NCI-H2196 treated with DMSO at 0.1 percent for 48 hours (cell line): ENCODE results near the gene SORBS1.
"Not testable (repeated sequence)": the region's sequence is repeated elsewhere in the genome, so short reads cannot be mapped to it uniquely, and the experiment has no call there.

Experiments
- DNase-seq: peaks from one replicate; lab custom pipeline; 2025; ENCODE audit not compliant: unreplicated experiment; lab: John Stamatoyannopoulos, UW

SORBS1 gene

DNA sequence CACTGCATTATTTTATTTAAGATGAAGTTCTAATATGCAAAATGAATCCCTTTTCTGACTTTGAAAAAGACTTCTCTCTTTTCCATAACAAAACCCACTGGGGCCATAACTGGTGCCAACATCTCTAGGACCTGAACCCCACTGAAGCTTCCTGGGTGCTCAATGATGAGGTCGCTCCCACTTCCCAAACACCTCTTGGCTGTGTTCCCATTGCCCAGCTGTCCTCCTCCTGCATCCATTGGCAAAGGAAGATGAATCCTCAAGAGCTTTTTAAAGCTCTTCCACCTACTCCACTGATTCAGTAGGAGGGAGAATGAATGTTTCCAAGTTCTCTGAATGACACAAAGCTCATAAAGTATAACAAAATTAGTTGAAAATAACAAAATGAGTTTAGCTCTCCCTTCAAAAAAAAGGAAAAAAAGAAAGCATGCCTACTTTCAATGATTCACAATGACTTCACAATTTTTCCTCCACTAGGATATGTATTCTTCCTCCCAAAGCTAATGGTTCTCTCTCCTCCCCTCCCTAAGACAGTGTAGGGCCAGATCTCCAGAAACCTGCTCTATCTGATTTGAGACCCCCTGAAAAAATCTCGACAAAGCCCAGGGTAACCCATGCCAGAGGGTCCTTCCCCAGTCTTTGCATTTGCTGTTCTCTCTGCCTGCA lies 64.8 kb downstream of the SORBS1 start:
- DNase-seq, result no peak

DNA sequence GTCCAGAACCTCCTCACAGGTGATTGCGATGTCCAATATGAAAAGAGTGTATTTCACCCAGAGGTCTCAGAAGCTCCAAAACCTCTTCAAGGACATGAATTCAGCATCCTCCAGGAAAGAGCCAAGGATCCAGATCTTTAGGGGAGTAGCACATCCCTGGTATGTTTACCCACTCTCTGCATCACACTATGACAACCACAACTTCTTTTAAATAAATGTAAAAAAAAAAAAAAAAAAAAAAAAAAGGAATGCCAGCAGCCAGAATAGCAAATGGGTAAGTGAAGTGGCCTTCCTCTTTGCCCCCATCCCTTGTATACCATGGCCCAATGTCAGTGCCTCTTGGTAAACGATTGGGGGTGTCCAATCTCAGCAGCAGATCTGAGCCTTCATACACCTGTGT lies 67.3 kb downstream of the SORBS1 start:
- DNase-seq, result no peak

DNA sequence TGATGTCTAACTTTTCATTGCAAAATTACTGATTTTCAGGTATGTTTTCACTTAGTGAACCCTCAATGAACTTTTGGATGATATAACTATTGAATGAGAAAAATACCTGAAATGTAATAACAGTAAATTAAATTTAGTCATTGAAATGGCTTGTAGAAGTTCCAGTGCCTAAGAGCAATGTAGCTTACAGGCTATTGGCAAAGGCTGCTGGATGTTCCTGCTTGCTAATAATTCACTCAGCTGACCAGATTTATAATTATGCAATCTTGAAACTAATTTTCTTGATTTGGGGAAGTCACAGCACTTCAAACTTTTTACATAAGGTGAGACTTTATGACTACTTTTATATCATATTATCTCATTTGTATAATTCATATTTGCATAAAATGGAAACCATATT lies 73.2 kb downstream of the SORBS1 start:
- DNase-seq, result no peak

DNA sequence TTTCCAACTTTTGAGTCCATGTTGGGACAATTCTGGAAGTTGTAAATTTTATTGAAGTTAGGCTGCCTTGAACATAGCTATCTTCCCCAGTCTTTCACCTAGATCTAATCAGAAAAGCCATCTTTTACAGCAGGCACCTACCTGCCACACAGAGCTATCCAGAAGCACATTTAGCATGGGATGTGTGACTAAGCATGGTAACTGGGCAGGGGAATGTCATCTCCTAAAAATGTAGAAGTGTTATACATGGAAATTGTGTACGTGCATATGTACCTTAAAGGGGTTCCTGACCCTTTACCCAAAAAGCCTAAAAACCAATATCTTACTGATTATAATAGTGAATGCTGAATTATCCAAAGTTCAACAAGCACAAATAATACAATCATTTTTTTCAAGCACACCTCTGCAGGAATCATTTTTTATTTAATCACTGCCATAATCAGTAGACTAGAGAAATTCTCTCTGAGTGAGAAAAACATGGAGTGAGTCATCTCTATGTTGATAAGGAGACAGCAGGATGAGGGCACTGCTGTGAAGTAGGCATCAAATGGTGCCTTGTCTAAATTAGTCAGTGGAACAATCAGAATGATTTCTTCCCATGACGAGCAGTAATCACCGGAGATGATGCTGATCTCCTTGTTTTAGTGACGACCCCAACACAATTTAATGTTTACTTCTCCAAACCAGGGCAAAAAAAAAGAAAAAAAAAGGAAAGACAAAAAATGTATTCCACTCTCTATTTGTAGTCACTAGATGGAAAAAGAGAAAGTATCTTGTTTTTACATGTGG lies 75.9 kb downstream of the SORBS1 start:
- DNase-seq, result no peak

DNA sequence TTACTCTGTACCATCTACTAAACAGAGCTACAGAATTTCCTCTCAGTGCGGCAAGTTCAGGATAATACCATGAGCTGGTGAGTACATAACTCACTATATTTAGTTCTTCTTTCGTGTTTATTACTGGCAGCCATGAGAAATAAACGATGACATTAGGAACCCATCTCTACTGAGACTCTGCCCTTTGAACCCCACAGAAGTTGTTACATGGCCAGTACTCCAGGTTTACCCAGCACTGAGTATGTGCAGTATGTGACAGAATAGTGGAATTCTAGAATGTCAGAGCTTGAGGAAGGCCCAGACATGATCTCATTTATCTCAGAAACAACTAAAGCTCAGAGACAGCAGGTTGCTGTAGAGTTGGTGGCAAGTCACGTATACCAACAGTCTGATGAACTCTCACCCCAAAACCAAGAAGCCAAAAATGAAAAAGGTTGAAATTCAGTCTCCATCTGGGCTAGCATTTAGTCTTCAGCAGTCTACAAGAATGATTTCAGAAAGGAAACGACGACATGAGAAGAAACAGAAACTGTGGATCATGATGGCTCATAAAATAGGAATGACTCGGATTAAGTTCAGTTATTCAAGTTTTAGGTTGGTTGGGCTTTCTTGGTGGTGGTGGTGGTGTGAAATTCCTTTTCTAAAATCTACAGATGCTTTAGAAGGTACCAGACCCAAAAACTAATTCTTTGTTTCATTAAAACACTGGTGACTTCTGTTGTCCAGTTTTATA lies 78.5 kb downstream of the SORBS1 start:
- DNase-seq, result no peak

DNA sequence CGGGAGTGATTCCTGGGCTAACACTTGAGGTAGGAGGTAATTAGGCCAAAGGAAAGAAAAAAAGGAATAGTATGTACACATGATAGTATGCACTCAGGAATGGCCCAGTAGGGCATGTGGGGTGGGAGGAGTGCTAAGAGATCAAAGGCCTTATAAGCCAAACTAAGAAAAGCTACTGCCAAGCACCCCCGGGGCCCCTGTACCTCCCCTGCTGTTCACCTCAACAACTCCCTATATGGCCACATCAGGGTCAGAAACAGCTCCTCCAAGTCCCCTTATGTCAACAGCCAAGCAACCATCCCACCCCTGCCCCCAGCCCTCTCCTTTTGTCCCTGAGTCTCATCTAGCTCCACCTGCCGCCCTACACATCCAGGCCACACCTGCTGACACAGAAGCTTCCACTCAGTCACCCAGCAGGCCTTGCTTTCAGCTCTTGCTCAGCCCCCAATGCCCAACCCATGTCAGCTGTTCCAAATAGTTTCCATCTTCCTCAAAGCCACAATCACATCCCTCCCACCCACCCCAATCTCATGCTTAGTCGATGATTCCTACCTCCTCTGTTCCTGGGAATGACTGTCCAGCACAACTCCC lies 80.2 kb downstream of the SORBS1 start:
- no peak for DNase-seq

DNA sequence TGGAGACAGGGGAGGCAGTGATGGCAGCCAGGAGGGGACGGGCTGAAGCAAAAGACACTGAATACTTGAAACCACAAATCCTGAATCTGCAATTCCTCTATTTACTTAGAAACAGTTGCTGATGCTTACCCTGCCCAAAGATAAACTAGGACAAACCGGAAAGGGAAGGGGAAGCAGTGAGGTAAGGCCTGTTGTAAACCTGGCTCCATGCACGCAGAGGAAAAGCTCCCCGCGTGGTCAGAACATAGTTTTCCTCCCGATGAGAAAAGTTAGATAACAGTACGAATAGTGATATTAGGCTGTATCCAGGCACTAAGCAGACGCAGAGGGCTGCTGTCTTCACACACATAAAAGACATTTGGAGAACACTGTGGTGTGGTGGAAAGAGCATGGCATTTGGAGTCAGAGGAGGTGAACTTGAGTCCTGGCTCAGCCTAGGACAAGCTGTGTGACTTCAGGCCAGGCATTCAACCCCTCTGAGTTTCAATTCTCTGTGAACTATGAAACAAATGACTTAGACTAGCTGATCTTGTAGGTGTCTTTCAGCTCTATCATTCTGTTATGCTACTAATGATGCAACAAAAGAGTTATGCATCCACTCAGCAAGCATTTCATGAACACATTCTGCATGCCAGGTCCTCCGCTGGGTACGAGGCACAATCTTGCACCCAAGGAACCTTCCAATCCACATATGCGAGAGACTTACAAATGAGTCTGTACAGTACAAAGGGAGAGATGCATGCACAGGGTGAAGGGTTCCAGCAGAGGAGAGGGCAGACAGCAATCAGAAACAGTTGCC lies 80.9 kb downstream of the SORBS1 start:
- no peak for DNase-seq

DNA sequence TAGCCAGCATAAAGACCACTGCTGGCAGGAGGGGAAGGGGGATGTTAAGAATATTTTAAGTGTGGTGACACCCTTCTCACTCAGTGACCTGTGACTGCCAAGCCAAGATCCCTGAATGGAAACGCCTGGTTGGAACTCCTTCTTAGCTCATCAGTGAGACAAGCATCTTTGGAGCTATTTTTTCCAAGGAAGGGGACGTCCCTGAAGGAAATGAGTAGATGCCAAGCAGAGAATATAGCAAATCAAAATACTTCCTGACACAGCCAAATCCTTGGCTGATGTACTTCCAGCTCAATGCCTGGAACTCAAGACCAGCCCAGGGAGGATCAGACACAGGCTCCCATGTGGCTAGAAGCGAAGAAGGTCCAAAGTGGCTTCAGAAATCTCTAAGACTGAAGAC lies 82.2 kb downstream of the SORBS1 start:
- no peak for DNase-seq

DNA sequence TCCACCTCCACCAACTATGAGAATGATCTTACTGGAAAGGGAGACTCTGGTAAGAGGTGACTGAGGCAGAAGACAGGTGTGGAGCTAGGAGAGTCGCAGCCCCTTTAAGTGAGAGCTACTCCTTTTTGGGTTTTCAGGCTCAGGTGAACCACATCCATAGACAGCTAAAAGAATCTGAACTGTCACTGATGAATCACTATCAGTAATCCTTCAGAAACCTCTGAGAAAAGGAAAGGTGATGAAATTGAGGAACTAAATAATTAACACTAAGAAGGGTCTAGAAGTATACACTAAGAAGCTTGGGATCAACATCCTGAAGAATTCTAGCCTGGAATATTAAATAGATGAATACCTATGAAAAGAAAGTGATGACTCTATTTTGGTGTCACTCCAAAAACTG lies 83.0 kb downstream of the SORBS1 start:
- no peak for DNase-seq

DNA sequence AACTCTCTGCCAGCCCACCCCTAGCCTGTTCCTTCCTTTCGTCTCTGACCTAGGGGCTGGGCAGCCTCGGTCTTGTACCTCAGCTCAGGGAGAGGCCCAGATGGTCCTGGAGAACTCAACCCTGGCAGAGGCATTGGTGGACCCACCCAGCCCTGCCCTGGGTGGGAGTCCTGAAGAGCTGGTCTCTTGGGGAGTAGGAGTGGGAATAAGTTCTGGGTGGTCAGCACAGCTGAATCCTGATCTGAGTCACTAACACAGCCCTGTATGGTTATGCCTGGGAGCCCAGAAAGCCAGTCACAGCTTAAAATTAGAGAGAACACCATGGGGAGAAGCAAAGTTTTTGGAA lies 84.0 kb downstream of the SORBS1 start:
- no peak for DNase-seq

DNA sequence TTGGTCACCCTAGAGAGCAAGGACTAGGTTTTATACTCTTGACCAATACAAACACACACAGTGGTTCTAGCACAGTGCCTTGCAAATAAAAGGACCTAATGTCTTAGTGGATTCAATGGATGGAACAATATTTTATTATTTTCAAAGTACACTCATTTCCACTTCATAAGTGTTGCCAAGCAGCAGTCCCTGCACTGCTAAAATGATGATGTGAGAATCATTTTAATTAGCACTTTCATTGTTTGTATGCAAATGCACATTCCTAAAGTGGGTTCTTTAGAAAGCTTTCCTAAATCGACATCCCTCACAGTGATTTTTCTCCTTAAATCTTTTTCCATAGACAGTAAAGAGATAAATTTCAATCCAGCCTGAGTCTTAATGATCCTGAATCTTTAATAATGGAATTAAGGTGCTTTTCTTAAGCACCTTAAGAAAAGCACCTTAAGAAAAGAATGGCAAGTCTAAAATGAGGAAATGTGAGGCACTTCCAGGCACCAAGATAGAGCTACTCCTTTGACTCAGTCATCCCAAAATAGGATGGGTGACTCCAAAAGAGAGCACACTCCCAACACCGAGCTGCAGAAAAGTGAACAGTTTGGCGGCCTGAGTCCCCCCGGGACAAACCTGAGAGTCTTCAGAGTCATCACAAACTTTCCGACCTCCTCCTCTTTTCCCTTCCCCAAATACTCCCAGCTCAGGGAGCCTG lies 84.5 kb downstream of the SORBS1 start:
- no peak for DNase-seq

DNA sequence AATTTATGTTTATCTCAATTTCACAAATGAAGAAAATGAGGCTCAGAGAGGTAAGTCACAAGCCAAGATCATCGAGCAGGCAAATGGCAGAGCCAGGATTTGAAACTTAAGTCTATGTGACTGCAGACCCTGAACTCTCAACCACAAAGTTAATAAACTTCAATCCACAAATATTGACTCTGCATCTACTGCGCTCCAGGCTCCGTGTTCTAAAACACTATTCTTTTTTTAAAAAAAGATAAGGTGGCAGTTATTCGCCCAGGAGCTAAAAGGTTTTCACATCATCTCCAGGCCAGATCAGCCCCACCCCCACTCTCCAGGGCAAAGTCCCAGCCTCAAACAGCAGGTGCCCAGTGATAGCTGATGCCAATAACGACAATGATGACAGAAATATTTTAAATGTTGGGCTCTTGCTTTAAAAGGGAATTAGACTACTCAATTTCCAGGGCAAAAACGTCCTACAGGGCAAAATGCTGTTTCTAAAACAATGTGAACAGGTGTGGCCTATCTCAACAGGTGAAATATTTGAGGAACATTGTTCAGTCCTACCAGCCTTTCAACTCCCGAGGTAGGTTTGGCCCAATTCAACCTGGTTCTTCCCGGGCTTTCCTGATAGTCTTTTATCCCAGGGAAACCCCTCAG lies 85.2 kb downstream of the SORBS1 start:
- DNase-seq, result no peak

DNA sequence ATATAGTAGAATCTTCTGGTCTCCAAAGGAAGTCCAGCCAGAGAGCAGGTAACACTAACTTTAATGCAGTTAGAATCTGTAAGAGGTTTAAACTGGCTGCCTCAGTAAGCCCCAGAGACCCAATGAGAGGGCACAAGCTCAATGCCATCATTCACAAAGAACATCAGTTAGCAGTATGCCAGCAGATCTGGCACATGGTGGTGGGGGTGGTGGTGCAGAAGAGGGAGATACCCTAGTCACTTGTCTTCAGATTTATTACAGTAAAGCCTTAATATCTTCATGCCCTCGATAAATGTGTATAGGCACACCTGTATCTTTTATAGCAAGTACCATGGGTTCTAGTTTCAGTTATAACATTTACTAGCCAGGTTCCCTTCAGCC lies 86.2 kb downstream of the SORBS1 start:
- DNase-seq, result no peak

DNA sequence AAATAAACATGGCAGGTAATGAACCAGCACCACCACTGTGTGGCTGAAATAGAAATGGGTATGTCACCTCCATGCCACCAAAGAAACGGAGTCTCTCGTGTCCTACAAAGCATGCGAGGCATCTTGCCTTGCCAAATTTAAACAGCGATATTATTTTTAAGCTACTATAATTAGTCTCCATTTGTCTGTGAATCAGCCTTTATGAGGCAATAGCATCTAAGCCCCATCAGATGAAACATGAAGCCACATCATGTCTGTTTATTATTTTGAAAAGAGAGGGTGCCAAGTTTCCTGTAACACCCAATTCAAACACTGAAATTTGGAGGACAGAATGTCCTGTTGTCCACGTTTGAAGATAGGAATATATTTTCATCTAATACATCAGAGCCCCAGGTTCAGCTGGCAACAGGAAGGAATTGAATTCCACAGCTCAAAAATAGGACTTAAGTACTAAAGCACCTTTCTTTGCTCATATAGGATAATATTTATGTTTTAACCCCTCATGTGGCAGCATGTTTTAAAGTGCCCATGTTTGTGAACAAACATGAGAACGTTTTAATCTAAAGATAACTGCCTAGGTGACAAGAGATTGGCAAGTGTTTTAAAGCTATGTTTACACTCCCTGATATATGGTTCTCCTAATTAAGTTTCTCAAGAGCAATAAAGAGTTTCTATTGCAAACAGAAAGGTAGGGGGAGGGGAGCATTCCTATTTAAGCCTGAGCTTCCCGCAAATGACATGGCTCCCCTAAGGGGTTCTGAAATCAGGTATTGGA lies 86.8 kb downstream of the SORBS1 start:
- DNase-seq, result no peak

DNA sequence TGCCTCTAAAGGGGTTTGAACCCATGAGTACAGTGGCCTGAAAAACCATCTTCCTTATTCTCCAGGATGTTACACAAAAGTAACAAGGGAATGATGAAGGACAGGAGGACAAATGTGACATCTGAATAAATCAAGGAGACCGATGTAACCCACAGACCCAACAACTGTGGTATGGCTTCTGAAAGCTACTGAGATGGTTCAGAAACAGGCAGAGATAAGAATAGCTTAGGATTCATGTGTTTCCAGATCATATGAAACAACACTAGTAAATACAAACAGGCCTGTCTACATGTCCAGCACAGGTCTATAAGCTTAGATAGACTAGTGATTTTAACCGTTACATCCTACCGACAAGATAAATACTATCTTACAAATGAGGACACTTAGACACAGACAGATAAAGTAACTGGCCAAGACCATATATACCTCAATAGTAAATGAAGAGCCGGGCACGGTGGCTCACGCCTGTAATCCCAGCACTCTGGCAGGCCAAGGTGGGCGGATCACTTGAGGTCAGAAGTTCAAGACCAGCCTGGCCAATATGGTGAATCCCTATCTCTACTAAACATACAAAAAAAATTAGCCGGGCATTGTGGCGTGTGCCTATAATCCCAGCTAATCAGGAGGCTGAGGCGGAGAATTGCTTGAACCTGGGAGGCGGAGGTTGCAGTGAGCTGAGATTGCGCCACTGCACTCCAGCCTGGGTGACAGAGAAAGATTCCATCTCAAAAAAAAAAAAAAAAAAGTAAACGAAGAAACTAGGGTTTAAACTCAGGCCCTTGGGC lies 88.7 kb downstream of the SORBS1 start:
- no peak for DNase-seq

DNA sequence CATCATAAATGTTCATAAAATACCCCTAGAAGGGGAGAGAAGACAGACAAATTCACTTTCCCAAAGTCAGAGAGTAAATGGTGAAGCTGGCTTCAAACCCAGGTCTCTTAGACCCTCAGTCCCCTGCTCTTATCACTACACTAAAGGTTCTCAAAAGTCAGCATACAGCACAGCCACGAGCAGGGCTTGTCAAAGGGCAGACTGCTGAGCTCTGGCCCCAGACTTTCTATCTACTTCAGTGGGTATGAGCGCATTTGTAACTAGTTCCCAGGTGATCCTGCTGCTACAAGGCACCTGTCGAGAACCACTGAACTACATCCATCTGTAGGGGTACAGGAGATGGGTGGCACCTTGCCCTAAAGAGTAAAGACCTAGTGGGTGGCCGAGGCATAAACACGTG lies 91.5 kb downstream of the SORBS1 start:
- DNase-seq, result no peak

DNA sequence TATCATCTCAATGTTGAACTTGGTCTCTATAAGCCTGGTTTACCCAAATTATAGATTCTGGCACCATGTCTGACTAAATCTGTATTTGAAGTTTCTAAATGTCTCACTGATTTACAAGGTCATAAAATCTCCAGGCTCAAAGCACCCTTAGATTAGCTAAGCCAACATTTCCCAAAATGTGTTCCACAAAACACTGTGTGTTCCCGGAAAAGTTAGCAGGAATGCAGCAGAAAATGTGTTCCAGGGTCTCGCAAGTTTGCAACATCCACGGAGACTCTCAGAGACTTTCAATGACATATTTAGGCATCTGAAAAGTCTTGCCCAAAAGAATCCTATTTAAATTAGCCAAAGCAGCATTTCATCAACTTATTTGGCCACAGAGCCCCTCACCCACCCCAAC lies 91.9 kb downstream of the SORBS1 start:
- no peak for DNase-seq

DNA sequence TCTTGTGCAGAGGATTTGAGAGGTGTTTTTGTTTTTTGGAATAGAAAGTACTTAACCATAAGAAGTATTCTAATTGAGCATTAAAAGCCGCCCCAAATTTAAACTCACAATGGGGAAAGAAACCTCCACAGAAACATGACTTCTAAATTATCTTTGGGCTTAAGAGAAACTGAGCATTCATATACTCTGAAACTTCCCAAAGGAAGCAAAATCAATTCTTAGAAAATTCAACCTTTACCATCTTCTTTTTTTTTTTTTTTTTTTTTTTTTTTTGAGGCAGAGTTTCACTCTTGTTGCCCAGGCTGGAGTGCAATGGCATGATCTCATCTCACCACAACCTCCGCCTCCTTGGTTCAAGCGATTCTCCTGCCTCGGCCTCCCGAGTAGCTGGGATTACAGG lies 93.5 kb downstream of the SORBS1 start:
- not testable (repeated sequence) for DNase-seq
